Kidney (tissue), 14 donors: ENCODE results near the gene IDH3G. TPM values are rescaled to one million over a fixed set of nuclear protein-coding genes. Genes with fewer than 3 reads are reported as not detected.
A peak's percentile ranks its signal among the peaks of the same experiment; 100 is the strongest.

Source experiments
- DNase-seq, 5 donors: peaks; one replicate each; pipeline ENCODE4 v3.0.0-alpha.2; 2013 to 2020
- FAIRE-seq: peaks from 2 replicates; lab custom pipeline; 2012; peaks lifted over from hg19 to GRCh38; lab: Jason Lieb, UNC
- H3K27ac ChIP-seq, 2 donors: one replicate each; pipeline ENCODE4 v1.7.0; 2013; ENCODE audit warnings: low read depth in 2 of 2, low read length in 2 of 2, inconsistent platforms in 1 of 2
- H3K27me3 ChIP-seq: one replicate; pipeline ENCODE4 v1.7.1; 2013; ENCODE audit warnings: low read length, inconsistent platforms; ENCODE audit not compliant: control insufficient read depth, insufficient read depth
- H3K36me3 ChIP-seq, 3 donors: one replicate each; pipeline versions ENCODE4 v1.7.0 to v1.7.1; 2013; ENCODE audit warnings: low read length in 3 of 3, control low read depth in 1 of 3, inconsistent platforms in 1 of 3; ENCODE audit not compliant: insufficient read depth in 3 of 3, control insufficient read depth in 2 of 3
- H3K4me1 ChIP-seq, 3 donors: one replicate each; pipeline versions ENCODE4 v1.7.0 to v1.7.1; 2013; ENCODE audit warnings: low read length in 3 of 3, inconsistent platforms in 1 of 3, low read depth in 1 of 3; ENCODE audit not compliant: control insufficient read depth in 2 of 3, insufficient read depth in 2 of 3
- H3K4me3 ChIP-seq, 3 donors: one replicate each; pipeline versions ENCODE4 v1.7.0 to v1.8.1; 2013; ENCODE audit warnings: low read length in 3 of 3, control low read depth in 1 of 3, inconsistent platforms in 1 of 3
- H3K9ac ChIP-seq, 3 donors: one replicate each; pipeline versions ENCODE4 v1.7.0 to v1.7.1; 2013; ENCODE audit warnings: low read length in 3 of 3, control low read depth in 1 of 3, inconsistent platforms in 1 of 3
- H3K9me3 ChIP-seq, 3 donors: one replicate each; pipeline versions ENCODE4 v1.7.0 to v1.7.1; 2013; ENCODE audit warnings: low read length in 3 of 3, control low read depth in 1 of 3, inconsistent platforms in 1 of 3; ENCODE audit not compliant: control insufficient read depth in 2 of 3, insufficient read depth in 1 of 3
- intact Hi-C: fragments of 100-400 bp; cut with DNase I; formaldehyde crosslinking; loops from one replicate; pipeline ENCODE4 v1.11.1; 2022
- polyA plus RNA-seq: library from polyadenylated mRNA; stranded (reverse); fragments of 350-450 nt; fragmentation: Illumina TruSeq; extraction: RNeasy Lipid Tissue Mini Kit (QIAGEN cat#74804); gene quantifications from one replicate; pipeline ENCODE4 v1.2.3, GENCODE V29; 2014; ENCODE audit warnings: low read depth, low replicate concordance; ENCODE audit not compliant: insufficient read depth
- total RNA-seq: library from RNA; stranded (reverse); fragmentation: NEBNext Ultra II Directional; extraction: Animal tissue kit (Norgen Biotek cat#: 25700); gene quantifications from one replicate; pipeline ENCODE4 v1.2.1, GENCODE V29; 2021
- TF ChIP-seq, protein P1 (sequence below): IDR thresholded peaks from 3 replicates; pipeline ENCODE4 v1.5.1; 2012; ENCODE audit warnings: mild to moderate bottlenecking, moderate library complexity, borderline replicate concordance; ENCODE audit not compliant: insufficient read depth; ENCODE audit errors: extremely low read depth
- donor health status: control.
- donor health status: control.
- donor health status: control.
- donor health status: control.
- donor health status: control.
- donor health status: DM: yes; HTN: yes; CAD: no.
- donor health status: Normal renal cell carcinoma (clear cell type).

IDH3G gene
- total and polyA plus RNA-seq, 2 donors from 2014 or later = 62.1 to 100 TPM

DNA sequence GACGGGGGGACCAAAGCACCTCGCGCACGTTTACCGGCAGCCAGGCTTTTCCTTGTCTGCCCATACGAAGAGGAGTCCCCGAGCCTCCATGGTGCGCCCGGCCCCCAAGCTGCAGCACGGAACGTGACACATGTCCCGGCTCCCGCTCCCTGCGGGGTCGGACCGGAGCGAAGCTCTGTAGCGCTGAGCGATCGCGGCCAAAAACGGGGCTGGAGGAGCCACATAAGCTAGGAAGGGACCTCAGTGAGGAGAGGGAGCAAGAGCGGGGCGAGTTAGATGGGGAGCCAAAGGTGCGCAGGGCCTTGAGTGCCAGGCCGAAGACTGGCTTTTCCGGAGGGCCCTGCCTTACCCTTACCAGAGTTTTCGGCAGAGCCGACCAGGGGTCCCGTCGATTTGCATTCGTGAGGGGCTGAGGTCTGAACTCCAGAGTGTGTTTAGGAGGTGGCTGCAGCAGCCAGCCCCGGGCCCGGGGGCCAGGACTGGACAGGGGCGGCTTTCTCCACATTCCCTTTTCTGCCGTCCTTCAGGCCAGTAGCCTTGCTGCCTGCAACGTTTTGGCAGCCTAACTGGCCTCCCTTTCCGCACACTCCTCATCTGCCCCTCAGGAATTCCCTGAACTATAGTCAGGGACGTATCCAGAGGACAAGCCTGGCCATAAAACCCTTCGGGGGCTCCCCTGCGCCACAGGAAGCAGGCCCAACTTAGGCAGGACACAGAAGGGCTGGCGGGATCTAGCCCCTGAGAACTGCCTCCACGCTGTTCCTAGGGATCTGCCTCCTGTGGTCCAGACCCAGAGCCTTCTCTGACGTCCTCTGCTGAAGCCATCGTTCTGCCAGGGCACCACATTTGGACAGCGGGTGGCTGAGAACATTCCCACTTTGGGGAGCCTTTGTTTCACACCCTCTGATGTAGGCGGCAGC lies 982 bp upstream of the IDH3G start:
- H3K36me3 ChIP-seq = no peaks in the 10 kb centered on the region
- H3K27ac ChIP-seq = peak overlapping the region; percentile 43 to 47
- H3K27me3 ChIP-seq = no peaks in the 10 kb centered on the region
- DNase-seq (no peak), FAIRE-seq (no peak)
- no peaks in the 10 kb centered on the region for H3K9me3 ChIP-seq
- H3K4me3 ChIP-seq = peak overlapping the region; percentile 61 to 79 (median 74)
- intact Hi-C loops = no loop called here
- H3K9ac ChIP-seq = peak overlapping the region in 2 of 3 donors; percentile 24 to 61
- peaks cover 0 to 18% (median 0%) of the 10 kb centered on the region in 3 donors for H3K4me1 ChIP-seq
- TF ChIP-seq, protein P1, sequence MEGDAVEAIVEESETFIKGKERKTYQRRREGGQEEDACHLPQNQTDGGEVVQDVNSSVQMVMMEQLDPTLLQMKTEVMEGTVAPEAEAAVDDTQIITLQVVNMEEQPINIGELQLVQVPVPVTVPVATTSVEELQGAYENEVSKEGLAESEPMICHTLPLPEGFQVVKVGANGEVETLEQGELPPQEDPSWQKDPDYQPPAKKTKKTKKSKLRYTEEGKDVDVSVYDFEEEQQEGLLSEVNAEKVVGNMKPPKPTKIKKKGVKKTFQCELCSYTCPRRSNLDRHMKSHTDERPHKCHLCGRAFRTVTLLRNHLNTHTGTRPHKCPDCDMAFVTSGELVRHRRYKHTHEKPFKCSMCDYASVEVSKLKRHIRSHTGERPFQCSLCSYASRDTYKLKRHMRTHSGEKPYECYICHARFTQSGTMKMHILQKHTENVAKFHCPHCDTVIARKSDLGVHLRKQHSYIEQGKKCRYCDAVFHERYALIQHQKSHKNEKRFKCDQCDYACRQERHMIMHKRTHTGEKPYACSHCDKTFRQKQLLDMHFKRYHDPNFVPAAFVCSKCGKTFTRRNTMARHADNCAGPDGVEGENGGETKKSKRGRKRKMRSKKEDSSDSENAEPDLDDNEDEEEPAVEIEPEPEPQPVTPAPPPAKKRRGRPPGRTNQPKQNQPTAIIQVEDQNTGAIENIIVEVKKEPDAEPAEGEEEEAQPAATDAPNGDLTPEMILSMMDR = no peak

DNA sequence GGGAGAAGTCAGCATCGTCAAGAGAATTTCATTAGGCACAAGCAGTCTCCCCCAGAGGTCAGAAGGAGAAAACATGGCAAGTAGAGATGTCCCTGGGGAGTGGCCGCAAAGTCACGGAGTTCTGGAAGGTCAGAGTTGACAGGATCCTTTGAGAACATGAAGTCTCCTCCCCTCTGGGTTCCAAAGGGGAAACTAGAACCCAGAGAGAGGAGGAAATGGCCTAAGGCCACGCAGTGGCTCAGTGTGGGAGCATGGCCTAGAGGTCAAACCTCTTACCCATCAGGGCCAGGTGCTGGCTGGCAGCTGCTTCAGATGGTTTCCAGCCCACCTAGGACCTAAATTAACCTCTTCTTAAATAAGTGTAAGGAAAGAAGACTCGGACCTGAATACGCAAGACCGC lies 884 bp downstream of the IDH3G start:
- H3K9me3 ChIP-seq = no peaks in the 10 kb centered on the region
- H3K36me3 ChIP-seq = no peaks in the 10 kb centered on the region
- peak overlapping the region in 2 of 3 donors; percentile 41 to 87 for H3K9ac ChIP-seq
- peaks cover 0 to 18% (median 0%) of the 10 kb centered on the region in 3 donors for H3K4me1 ChIP-seq
- FAIRE-seq (no peak), DNase-seq (no peak)
- peak overlapping the region in 1 of 2 donors; percentile 88 for H3K27ac ChIP-seq
- intact Hi-C loops = no loop called here
- no peaks in the 10 kb centered on the region for H3K27me3 ChIP-seq
- peak overlapping the region; percentile 75 to 79 (median 76) for H3K4me3 ChIP-seq
- TF ChIP-seq, protein P1 = no peak

DNA sequence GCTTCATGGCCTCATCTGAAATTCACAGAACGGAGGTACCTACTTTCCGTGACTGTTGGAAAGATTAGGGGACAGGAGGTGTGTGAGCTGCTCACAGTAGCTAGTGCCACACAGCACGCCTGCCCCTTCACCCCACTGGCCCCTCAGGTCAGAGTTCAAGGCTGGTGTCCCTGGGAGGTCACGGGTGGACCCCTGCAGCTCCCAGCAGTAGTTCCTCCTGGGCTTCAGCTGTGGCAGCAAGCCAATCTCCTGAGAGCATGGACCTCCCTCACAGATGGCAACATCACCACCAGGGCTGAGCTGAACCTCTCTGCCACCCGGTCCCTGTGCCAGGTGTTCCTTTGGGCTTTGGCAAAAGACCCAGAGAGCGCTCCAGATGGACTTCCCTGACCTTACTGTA lies 1.8 kb downstream of the IDH3G start:
- DNase-seq (no peak), FAIRE-seq (no peak)
- no peaks in the 10 kb centered on the region for H3K36me3 ChIP-seq
- H3K27ac ChIP-seq = no peak overlapping the region
- no peaks in the 10 kb centered on the region for H3K27me3 ChIP-seq
- peaks cover 0 to 18% (median 0%) of the 10 kb centered on the region in 3 donors for H3K4me1 ChIP-seq
- no peak overlapping the region for H3K4me3 ChIP-seq
- intact Hi-C loops = no loop called here
- H3K9ac ChIP-seq = no peak overlapping the region
- TF ChIP-seq, protein P1 = no peak
- H3K9me3 ChIP-seq = no peaks in the 10 kb centered on the region
